ENCODE results near the gene CTNNBL1. TPM values are rescaled to one million over a fixed set of nuclear protein-coding genes. Genes with fewer than 3 reads are reported as not detected.

CTNNBL1 gene
- total and polyA plus RNA-seq, 12 donors, result 5.5 to 75.5 (median 37.7) TPM

- H3K9me3 ChIP-seq (replicated peaks in 1 of 3), result no peaks in the 10 kb centered on the region
- TF ChIP-seq POLR2A (IDR thresholded peaks at IDR 0.05), result no peak
- no peak for TF ChIP-seq CTCF (IDR thresholded peaks at IDR 0.05)
- no peak overlapping the region for H3K27ac ChIP-seq
- H3K4me1 ChIP-seq (replicated peaks in 1 of 2), result no peaks in the 10 kb centered on the region
- WGBS, 4 donors, result 78 to 93% (median 86%) methylated on average over 6 of the region's 6 CpGs
- no peak overlapping the region for H3K4me3 ChIP-seq
- intact Hi-C loops (cut with DNase I), result no loop called here
- H3K27me3 ChIP-seq, result no peaks in the 10 kb centered on the region
- no peaks in the 10 kb centered on the region for H3K36me3 ChIP-seq (replicated peaks in 1 of 2)
- DNase-seq, result no peak
Measured at GRCh38 chr20:37822141-37822601, 128.3 kb downstream of the CTNNBL1 start.

- no peak for DNase-seq
- H3K27ac ChIP-seq, result no peak overlapping the region
- intact Hi-C loops (cut with DNase I), result no loop called here
- H3K36me3 ChIP-seq (replicated peaks in 1 of 2), result no peaks in the 10 kb centered on the region
- 78 to 87% (median 81%) methylated on average over 6 of the region's 6 CpGs for WGBS, 4 donors
- no peak overlapping the region for H3K4me3 ChIP-seq
- no peaks in the 10 kb centered on the region for H3K9me3 ChIP-seq (replicated peaks in 1 of 3)
- no peaks in the 10 kb centered on the region for H3K4me1 ChIP-seq (replicated peaks in 1 of 2)
- TF ChIP-seq CTCF (IDR thresholded peaks at IDR 0.05), result no peak
- TF ChIP-seq POLR2A (IDR thresholded peaks at IDR 0.05), result no peak
- no peaks in the 10 kb centered on the region for H3K27me3 ChIP-seq
Measured at GRCh38 chr20:37823296-37823980, 129.6 kb downstream of the CTNNBL1 start.

GRCh38 chr20:37827605-37828004 is 133.8 kb downstream of the CTNNBL1 start:
- no peak for DNase-seq
- Histone ChIP-seq H3K9me3 (replicated peaks in 1 of 3) (no peaks in the 10 kb centered on the region), H3K36me3 (replicated peaks in 1 of 2) (no peaks in the 10 kb centered on the region), H3K27me3 (no peaks in the 10 kb centered on the region), H3K4me1 (replicated peaks in 1 of 2) (no peaks in the 10 kb centered on the region), H3K4me3 (no peak overlapping the region), H3K27ac (no peak overlapping the region)
- intact Hi-C loops (cut with DNase I), result no loop called here
- 90 to 95% (median 94%) methylated on average over 3 of the region's 3 CpGs for WGBS, 4 donors
- TF ChIP-seq CTCF (IDR thresholded peaks at IDR 0.05) (no peak), POLR2A (IDR thresholded peaks at IDR 0.05) (no peak)

- Histone ChIP-seq H3K36me3 (replicated peaks in 1 of 2) (no peaks in the 10 kb centered on the region), H3K9me3 (replicated peaks in 1 of 3) (no peaks in the 10 kb centered on the region), H3K27me3 (no peaks in the 10 kb centered on the region), H3K4me3 (no peak overlapping the region), H3K27ac (no peak overlapping the region), H3K4me1 (replicated peaks in 1 of 2) (peaks cover 0 to 3% of the 10 kb centered on the region in 2 donors)
- no peak for TF ChIP-seq CTCF (IDR thresholded peaks at IDR 0.05)
- TF ChIP-seq POLR2A (IDR thresholded peaks at IDR 0.05), result no peak
- DNase-seq, result no peak
- WGBS, 4 donors, result 78 to 89% (median 82%) methylated on average over 4 of the region's 4 CpGs
- intact Hi-C loops (cut with DNase I), result no loop called here
Measured at GRCh38 chr20:37828684-37829083, 134.9 kb downstream of the CTNNBL1 start.
